ACC112 (cell line): Measurements from ENCODE around the gene WDR89.
"Not testable (repeated sequence)": the region's sequence is repeated elsewhere in the genome, so short reads cannot be mapped to it uniquely, and the experiment has no call there.

ENCODE experiments used
- H2AFZ ChIP-seq: fragments of 200-600 bp; sonication (generic); one replicate; pipeline ENCODE4 v1.6.0; 2017; ENCODE audit warnings: antibody characterized with exemption, low read length; ENCODE audit not compliant: unreplicated experiment
- H3K27ac ChIP-seq: fragments of 200-600 bp; sonication (generic); 2 replicates; pipeline ENCODE4 v1.5.1; 2014; ENCODE audit warnings: low read depth, mild to moderate bottlenecking, antibody characterized with exemption, low read length, moderate library complexity
- H3K27me3 ChIP-seq: fragments of 200-600 bp; sonication (generic); 2 replicates; pipeline ENCODE4 v1.6.1; 2014; ENCODE audit warnings: mild to moderate bottlenecking, antibody characterized with exemption, low read length, moderate library complexity, mixed read lengths; ENCODE audit not compliant: insufficient read depth
- H3K36me3 ChIP-seq: fragments of 200-600 bp; sonication (generic); 2 replicates; pipeline ENCODE4 v1.6.1; 2016; ENCODE audit warnings: mild to moderate bottlenecking, antibody characterized with exemption, low read length, moderate library complexity, mixed read lengths; ENCODE audit not compliant: insufficient read depth
- H3K4me1 ChIP-seq: fragments of 200-600 bp; sonication (generic); one replicate; pipeline ENCODE4 v1.6.1; 2016; ENCODE audit warnings: low read length, mixed read lengths; ENCODE audit not compliant: insufficient read depth, unreplicated experiment, control insufficient read depth
- H3K4me3 ChIP-seq: fragments of 200-600 bp; sonication (generic); 2 replicates; pipeline ENCODE4 v1.5.1; 2014; ENCODE audit warnings: mild to moderate bottlenecking, low read depth, low read length
- H3K79me2 ChIP-seq: fragments of 200-600 bp; sonication (generic); one replicate; pipeline ENCODE4 v1.6.0; 2016; ENCODE audit warnings: low read length; ENCODE audit not compliant: control insufficient read depth, unreplicated experiment, insufficient read depth

WDR89 gene

DNA sequence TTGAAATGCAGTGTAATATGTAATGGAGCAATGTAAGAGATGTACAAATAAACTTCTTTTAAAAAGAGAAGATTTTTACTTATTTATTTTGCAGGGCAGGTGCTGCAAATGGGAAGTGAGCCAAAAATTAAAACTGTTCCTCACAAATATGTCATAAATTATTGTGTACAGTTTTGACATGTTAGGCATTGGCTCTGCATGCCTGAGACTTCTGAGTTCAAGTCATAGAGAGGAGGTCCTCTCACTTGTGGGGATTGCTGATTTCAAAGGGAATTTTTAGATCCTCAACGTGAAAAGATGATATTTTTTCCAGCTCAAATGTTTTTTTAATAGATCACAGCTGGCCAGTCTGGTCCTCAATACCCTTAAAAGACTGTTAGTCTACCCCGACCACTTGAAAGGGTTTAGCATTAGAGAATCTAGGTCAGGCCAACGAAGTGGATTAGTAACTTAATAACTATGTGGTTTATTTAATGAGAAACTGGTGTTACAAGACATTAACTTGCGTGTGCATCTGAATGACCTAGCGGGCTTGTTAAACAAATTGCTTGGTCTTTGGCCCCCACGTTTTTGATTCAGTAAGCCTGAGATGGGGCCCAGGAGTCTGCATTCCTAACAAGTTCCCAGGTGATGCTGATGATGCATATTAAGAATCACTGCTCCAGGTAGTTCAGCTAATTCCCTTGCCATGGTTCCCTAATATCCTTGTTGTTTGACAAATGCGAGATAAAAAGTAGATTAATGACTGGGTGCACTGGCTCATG is 30.9 kb upstream of the WDR89 start:
- Histone ChIP-seq H3K27ac (no peak overlapping the region), H2AFZ (no peak overlapping the region), H3K36me3 (0 out of 2 replicates have a peak, but pooled peaks cover 4% of the 10 kb centered on the region), H3K4me1 (no peaks in the 10 kb centered on the region), H3K4me3 (no peak overlapping the region), H3K79me2 (no peaks in the 10 kb centered on the region), H3K27me3 (no peaks in the 10 kb centered on the region)

DNA sequence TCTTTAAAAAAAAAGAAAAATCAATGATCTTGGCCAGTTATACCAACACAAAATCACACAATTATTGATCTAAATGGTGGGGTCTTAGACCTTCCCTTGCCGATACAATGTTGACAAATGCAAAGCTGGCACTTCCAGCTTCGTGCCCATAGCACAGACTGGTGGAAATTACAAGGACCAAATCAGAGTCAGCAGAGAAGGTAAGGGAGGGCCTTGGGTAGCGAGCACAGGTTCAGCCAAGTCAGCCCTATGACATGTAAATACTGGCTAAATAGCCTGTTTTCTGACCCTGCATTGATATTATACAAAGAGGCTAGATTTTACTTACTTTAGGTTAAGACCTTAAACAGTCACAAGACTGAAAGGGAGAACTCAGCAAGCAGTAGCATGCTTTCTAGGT is 30.3 kb upstream of the WDR89 start:
- no peaks in the 10 kb centered on the region for H3K4me1 ChIP-seq
- H3K27ac ChIP-seq, result no peak overlapping the region
- no peak overlapping the region for H3K4me3 ChIP-seq

DNA sequence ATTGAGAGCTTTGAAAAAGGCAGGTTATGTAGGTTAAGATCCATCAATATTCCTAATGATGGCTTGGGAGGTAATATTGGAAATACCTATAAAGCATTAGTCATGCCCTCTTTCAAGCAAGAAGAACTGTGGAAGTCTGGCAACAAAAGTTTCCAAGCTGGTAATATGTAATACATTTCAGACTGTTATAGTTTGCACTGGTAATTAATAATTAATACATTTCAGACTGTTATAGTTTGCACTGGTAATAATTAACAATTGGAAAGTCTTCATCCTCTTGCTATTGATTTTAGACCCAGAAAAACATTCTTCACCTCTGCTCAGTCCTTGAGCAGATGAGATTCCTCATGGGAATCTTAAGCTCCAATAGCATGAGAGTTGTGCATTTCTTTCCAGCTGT is 29.0 kb upstream of the WDR89 start:
- H3K27ac ChIP-seq, result no peak overlapping the region
- no peak overlapping the region for H3K4me3 ChIP-seq
- no peak overlapping the region for H2AFZ ChIP-seq
- H3K36me3 ChIP-seq, result no peaks in the 10 kb centered on the region
- H3K4me1 ChIP-seq, result no peaks in the 10 kb centered on the region
- H3K27me3 ChIP-seq, result no peaks in the 10 kb centered on the region
- no peaks in the 10 kb centered on the region for H3K79me2 ChIP-seq

More for the DNA sequence above, 30.3 kb upstream of the WDR89 start:
- Histone ChIP-seq H3K27me3 (no peaks in the 10 kb centered on the region), H2AFZ (no peak overlapping the region), H3K79me2 (no peaks in the 10 kb centered on the region), H3K36me3 (0 out of 2 replicates have a peak, but pooled peaks cover 2% of the 10 kb centered on the region)

DNA sequence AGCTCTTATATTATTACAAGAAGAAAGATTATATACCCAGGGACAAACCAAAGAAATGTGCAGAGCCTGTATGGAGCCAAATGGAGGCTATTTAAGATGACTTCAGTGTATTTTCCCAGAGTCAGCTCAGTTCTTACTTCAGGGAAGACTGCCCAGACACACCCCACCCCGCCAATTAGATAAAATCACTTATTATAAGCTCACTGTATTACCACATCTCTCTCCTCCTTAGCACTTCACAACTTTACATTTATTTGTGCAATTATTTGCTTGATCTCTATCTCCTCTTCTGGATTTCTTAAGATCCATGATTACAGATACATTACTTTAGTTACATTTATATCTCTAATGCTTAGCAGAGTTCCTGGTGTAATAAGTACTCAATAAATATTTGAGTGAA is 24.7 kb upstream of the WDR89 start:
- H3K27ac ChIP-seq, result no peak overlapping the region
- H3K79me2 ChIP-seq, result no peaks in the 10 kb centered on the region
- H3K36me3 ChIP-seq, result no peaks in the 10 kb centered on the region
- no peaks in the 10 kb centered on the region for H3K27me3 ChIP-seq
- no peak overlapping the region for H3K4me3 ChIP-seq
- no peak overlapping the region for H2AFZ ChIP-seq
- H3K4me1 ChIP-seq, result no peaks in the 10 kb centered on the region

DNA sequence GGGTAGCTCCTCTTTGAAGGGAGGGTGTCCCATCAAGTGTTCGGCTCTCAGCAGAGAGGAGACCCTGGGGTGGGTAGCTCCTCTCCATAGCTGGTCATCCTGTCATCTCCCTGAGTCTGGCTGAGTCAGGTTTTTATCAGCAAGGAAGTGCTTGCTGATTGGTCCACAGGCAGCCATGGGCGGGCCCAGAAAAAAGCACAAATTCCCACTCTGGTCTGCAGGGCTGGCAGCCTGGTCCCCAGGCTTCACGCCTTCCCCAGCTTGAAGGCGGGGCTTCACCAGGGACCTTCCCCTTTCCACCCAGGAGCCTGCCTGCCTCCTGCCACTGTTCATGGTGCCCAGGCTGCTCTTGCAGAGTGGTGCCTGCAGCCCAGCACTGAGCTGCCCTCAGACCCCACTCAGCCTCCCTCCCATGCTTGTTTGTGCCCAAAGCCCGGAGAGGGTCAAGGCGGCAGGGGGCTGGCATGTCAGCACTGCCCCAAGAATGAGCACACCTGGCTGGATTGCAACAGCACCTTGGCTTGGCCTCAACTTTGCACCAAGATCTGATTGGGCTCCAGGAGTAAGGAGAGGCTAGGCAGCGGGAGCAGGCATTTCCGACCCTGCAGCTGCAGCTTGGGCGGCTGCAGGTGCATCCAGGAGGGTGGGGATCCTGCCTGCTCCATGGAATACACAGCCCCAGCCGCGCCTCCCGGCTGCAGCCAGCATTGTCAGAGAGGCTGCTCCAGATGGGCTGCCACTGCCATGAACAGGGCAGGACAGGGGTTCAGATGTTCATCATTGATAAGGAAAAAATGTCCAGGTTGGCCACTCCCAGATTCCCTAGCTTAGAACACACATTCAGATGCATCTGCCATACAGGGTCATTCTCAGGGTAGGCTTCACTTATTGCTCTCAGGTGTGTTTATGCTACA is 22.0 kb upstream of the WDR89 start:
- no peaks in the 10 kb centered on the region for H3K36me3 ChIP-seq
- H3K27ac ChIP-seq, result no peak overlapping the region
- no peaks in the 10 kb centered on the region for H3K27me3 ChIP-seq
- H3K4me3 ChIP-seq, result no peak overlapping the region
- no peaks in the 10 kb centered on the region for H3K79me2 ChIP-seq
- H3K4me1 ChIP-seq, result no peaks in the 10 kb centered on the region
- H2AFZ ChIP-seq, result no peak overlapping the region

DNA sequence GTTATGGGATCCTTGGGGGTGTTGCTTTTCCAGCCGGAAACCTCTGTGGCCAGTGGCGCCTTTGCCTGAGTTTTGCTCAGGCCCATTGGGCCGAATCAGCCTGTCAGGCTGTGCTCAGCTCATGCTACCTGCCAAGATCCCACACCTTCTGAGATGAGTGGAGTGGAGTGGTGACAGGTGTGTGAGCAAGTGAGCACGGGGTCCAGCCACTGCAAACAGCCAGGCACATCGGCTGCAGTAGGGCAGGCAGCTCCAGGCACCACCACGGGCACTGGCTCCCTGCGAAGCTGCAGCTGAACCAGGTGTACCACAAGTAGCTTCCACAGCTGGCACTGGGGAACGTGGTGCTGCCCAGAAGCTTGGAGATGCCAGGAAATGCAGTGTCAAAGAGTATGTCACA is 21.1 kb upstream of the WDR89 start:
- Histone ChIP-seq H2AFZ (no peak overlapping the region), H3K27ac (no peak overlapping the region), H3K79me2 (no peaks in the 10 kb centered on the region), H3K36me3 (no peaks in the 10 kb centered on the region), H3K4me1 (no peaks in the 10 kb centered on the region), H3K27me3 (no peaks in the 10 kb centered on the region), H3K4me3 (no peak overlapping the region)

DNA sequence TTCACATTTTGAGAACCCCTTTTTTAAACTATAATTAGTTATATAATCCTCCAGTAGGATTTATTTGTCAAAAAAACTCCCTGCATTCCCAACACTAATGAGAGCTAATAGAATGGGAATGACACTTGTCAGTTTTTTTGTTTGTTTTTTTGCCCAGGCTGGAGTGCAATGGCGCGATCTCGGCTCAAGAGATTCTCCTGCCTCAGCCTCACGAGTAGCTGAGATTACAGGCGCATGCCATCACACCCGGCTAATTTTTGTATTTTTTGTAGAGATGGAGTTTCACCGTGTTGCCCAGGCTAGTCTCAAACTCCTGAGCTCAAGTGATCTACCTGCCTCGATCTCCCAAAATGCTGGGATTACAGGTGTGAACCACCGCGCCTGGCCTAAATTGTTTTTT is 20.2 kb upstream of the WDR89 start:
- H3K4me1 ChIP-seq, H3K27ac ChIP-seq, H3K79me2 ChIP-seq, H3K4me3 ChIP-seq, H3K36me3 ChIP-seq, H3K27me3 ChIP-seq, H2AFZ ChIP-seq: not testable (repeated sequence)

DNA sequence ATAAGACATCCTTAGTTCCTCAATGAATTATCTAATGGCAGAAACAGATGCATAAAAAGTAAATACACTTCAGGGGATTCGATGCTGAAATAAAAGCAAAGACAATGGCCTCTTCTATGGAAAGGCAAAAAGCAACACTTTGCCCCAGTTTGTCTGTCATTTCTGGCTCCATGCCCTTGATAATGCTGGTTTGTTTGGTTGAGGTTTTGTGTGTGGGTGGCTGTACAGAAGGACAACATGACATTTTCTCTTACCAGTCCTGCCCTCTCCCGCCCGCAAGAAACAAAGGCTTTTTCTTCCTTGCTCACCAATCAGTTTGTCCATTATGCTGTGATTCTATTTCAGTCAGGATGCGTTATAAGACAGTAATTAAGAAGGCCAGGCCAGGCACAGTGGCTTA is 18.1 kb upstream of the WDR89 start:
- no peaks in the 10 kb centered on the region for H3K4me1 ChIP-seq
- H2AFZ ChIP-seq, result no peak overlapping the region
- H3K4me3 ChIP-seq, result no peak overlapping the region
- H3K27ac ChIP-seq, result no peak overlapping the region
- no peaks in the 10 kb centered on the region for H3K79me2 ChIP-seq
- H3K27me3 ChIP-seq, result no peaks in the 10 kb centered on the region
- H3K36me3 ChIP-seq, result no peaks in the 10 kb centered on the region

DNA sequence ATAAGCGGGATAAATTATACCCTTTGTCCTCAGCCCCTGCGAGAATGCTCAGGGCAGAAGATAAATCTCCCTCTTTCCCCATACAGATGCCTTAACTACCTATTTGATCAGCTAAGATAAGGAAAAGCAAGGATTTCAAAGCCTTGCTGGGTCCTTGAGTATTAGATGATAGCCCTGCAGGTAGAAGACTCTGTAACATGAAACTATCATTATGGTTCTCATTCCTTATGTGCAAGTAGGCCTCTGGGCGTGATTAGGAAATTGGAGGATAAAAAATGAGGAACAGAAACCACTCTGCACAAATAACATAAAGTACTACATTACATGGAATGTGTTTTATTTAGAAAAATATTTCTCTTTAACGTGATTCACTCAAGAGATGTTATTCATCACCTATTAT is 14.5 kb upstream of the WDR89 start:
- Histone ChIP-seq H3K36me3 (no peaks in the 10 kb centered on the region), H3K79me2 (no peaks in the 10 kb centered on the region), H3K27ac (no peak overlapping the region), H3K4me1 (no peaks in the 10 kb centered on the region), H2AFZ (no peak overlapping the region), H3K27me3 (no peaks in the 10 kb centered on the region), H3K4me3 (no peak overlapping the region)

DNA sequence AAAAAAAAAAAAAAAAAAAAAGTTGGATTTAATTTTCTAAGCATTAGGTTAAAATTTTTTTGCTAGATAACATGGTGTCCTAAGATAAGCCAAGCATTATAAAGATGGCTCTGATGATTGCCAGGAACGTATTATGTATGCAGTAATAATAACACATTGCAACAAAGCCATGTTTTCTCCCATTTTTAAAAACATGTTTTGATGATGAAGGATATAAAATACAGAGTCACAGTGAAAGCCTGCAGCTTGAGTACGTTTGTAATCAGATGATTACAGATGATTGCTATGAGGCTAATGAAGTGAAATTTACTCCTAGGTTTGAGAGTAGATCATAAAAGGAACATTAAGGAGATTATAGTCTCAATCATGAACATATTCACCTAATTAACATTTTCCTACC is 13.3 kb upstream of the WDR89 start:
- Histone ChIP-seq H3K79me2 (no peaks in the 10 kb centered on the region), H3K4me1 (no peaks in the 10 kb centered on the region), H3K4me3 (no peak overlapping the region), H3K36me3 (no peaks in the 10 kb centered on the region), H3K27ac (no peak overlapping the region), H3K27me3 (no peaks in the 10 kb centered on the region), H2AFZ (no peak overlapping the region)

DNA sequence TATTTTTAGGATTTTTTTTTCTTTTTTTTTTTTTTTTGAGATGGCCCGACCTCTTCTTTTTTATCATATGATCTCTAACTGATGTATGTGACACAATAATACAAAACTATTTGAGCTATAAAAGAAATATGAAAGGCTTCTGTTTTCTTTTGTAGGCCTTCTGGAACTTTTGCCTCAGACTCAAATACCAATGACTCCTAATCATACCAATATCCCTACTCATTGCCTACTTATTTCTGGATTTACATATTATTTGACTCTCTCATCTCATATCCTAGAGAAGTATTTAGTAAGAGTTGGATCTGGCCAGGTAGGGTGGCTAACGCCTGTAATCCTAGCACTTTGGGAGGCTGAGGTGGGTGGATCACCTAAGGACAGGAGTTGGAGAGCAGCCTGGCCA is 12.7 kb upstream of the WDR89 start:
- no peak overlapping the region for H3K27ac ChIP-seq
- no peak overlapping the region for H3K4me3 ChIP-seq
- no peaks in the 10 kb centered on the region for H3K27me3 ChIP-seq
- no peak overlapping the region for H2AFZ ChIP-seq
- no peaks in the 10 kb centered on the region for H3K4me1 ChIP-seq
- H3K36me3 ChIP-seq, result no peaks in the 10 kb centered on the region
- no peaks in the 10 kb centered on the region for H3K79me2 ChIP-seq
